ENCODE data around the gene RNASE13.

GRCh38 chr14:21056520-21057163 is 22.0 kb upstream of the RNASE13 start:
- TF ChIP-seq CTCF (IDR thresholded peaks at IDR 0.05) (no peak), ZFX (IDR thresholded peaks at IDR 0.05; ENCODE audit: borderline replicate concordance) (no peak)

Measured in 22Rv1 (cell line).